ENCODE data around the gene C1QTNF1. TPM values are rescaled to one million over a fixed set of nuclear protein-coding genes. Genes with fewer than 3 reads are reported as not detected.

C1QTNF1 gene
- polyA plus RNA-seq, 1 donor (not counting 4 experiments of a cell fraction or from before 2014, with no cell fraction given) = 6.6 TPM

DNA sequence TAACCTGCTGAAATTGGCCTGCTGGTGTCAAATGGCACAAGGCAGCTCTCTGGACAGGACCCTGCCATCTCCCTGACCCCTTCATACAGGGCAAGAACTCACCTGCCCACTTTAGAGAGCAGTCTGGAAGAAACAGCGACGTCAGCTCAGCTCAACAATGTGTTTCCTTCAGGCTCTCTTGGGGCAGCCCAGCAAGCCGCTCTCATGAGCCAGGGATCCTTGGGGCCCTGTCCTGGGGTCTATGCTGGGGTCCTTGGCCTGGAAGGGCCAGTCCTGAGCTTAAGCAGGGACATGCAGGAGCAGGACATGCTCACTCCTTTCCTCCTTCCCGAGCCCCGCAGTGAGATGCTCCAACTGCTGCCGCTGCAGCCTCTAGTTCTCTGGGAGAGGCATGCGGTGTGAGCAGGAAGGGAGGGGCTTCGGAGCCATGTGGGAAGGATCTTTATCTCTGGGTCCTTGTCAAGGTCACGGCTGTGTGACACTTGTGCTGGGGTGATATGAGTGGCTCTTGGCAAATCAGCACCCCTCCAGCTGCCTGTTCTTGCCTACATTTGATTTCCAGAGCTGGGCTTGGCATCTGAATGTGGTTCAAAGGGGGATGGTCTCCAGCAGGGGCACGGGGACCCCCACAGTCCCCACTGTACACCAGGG, 3.4 kb downstream of the C1QTNF1 start:
- H3K36me3 ChIP-seq (ENCODE audit: control insufficient read depth in 2 of 2, extremely low read depth in 1 of 2, insufficient read depth in 2 of 2, low read length in 2 of 2) = no peaks in the 10 kb centered on the region
- H4K20me1 ChIP-seq (ENCODE audit: control insufficient read depth, extremely low read depth, insufficient read depth, low read length) = no peaks in the 10 kb centered on the region
- peaks cover 48% of the 10 kb centered on the region for H3K4me1 ChIP-seq (ENCODE audit: control insufficient read depth, extremely low read depth, insufficient read depth, low read length)
- H2AFZ ChIP-seq (ENCODE audit: control insufficient read depth, low read length) = peak overlapping the region; percentile 53
- peak overlapping the region; percentile 65 for H3K9ac ChIP-seq (ENCODE audit: control insufficient read depth, extremely low read depth, insufficient read depth, low read length)
- H3K27ac ChIP-seq (ENCODE audit: control insufficient read depth, insufficient read depth, low read length) = peak overlapping the region; percentile 87
- no peaks in the 10 kb centered on the region for H3K9me1 ChIP-seq (ENCODE audit: control insufficient read depth, extremely low read depth, insufficient read depth, low read length)
- no peak for FAIRE-seq
- peak overlapping the region; percentile 83 for H3K4me2 ChIP-seq (ENCODE audit: control insufficient read depth, extremely low read depth, insufficient read depth, low read depth, low read length)
- DNase-seq (ENCODE audit: low read depth, low spot score) = no peak
- H3K9me3 ChIP-seq (ENCODE audit: control insufficient read depth, low read depth, low read length) = no peaks in the 10 kb centered on the region
- peak overlapping the region; percentile 9 to 44 (median 36) for H3K4me3 ChIP-seq (ENCODE audit: control insufficient read depth in 2 of 3, extremely low read depth in 1 of 3, insufficient read depth in 2 of 3, low read depth in 1 of 3, low read length in 3 of 3)
- dilution Hi-C loops (cut with MboI; ENCODE audit: extremely low pct_ligation_motif_present, low sequenced_read_pairs) = loop anchor here (25.0 kb wide), 1 partner anchor 360 kb away; no protein-coding TSS in a partner anchor
- no peak for TF ChIP-seq EZH2 (IDR thresholded peaks at IDR 0.05; ENCODE audit: low read length)
- TF ChIP-seq, protein P1, sequence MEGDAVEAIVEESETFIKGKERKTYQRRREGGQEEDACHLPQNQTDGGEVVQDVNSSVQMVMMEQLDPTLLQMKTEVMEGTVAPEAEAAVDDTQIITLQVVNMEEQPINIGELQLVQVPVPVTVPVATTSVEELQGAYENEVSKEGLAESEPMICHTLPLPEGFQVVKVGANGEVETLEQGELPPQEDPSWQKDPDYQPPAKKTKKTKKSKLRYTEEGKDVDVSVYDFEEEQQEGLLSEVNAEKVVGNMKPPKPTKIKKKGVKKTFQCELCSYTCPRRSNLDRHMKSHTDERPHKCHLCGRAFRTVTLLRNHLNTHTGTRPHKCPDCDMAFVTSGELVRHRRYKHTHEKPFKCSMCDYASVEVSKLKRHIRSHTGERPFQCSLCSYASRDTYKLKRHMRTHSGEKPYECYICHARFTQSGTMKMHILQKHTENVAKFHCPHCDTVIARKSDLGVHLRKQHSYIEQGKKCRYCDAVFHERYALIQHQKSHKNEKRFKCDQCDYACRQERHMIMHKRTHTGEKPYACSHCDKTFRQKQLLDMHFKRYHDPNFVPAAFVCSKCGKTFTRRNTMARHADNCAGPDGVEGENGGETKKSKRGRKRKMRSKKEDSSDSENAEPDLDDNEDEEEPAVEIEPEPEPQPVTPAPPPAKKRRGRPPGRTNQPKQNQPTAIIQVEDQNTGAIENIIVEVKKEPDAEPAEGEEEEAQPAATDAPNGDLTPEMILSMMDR (optimal IDR thresholded peaks at IDR 0.05 in 1 of 3, IDR thresholded peaks at IDR 0.05 in 1 of 3, conservative IDR thresholded peaks at IDR 0.05 in 1 of 3; ENCODE audit: extremely low read depth in 1 of 3, insufficient read depth in 2 of 3, low read length in 3 of 3) = no peak
- no peaks in the 10 kb centered on the region for H3K79me2 ChIP-seq (ENCODE audit: control insufficient read depth, insufficient read depth, low read length)
- peaks cover 3% of the 10 kb centered on the region for H3K27me3 ChIP-seq (ENCODE audit: control insufficient read depth, extremely low read depth, insufficient read depth, low read length)

DNA sequence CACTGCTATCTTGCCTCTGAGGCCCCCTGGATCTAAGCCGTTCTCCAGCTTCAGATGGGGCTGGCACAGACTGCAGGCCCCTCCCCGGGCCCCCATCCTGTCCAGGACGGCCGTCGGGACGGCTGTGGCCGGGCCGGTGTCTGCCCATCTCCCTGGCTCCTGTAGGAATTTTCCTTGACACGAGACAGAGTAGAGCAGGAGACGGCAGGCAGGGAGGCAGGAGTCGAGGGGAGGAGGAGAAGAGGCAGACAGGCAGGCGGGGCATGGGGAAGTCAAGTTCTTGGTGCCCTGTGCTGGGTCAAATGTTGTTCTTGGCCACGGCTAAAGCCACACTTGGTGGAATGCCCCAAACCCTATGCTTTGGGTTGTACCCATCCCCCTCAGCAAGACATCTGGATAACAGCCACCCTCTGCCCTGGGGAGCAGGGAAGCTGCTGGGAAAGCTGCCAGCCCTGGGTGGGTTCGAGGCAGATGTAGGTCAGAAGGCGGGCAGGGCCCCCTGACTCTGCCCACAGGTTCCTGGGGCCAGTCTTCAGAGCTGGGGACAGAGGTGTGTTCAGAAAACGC, 4.0 kb downstream of the C1QTNF1 start:
- no peak for FAIRE-seq
- peak overlapping the region; percentile 83 for H3K4me2 ChIP-seq (ENCODE audit: control insufficient read depth, extremely low read depth, insufficient read depth, low read depth, low read length)
- H3K9me3 ChIP-seq (ENCODE audit: control insufficient read depth, low read depth, low read length) = no peaks in the 10 kb centered on the region
- dilution Hi-C loops (cut with MboI; ENCODE audit: extremely low pct_ligation_motif_present, low sequenced_read_pairs) = loop anchor here (25.0 kb wide), 1 partner anchor 359 kb away; no protein-coding TSS in a partner anchor
- peak overlapping the region; percentile 65 for H3K9ac ChIP-seq (ENCODE audit: control insufficient read depth, extremely low read depth, insufficient read depth, low read length)
- H3K27me3 ChIP-seq (ENCODE audit: control insufficient read depth, extremely low read depth, insufficient read depth, low read length) = peaks cover 3% of the 10 kb centered on the region
- no peaks in the 10 kb centered on the region for H3K79me2 ChIP-seq (ENCODE audit: control insufficient read depth, insufficient read depth, low read length)
- TF ChIP-seq EZH2 (IDR thresholded peaks at IDR 0.05; ENCODE audit: low read length) = no peak
- TF ChIP-seq, protein P1 (optimal IDR thresholded peaks at IDR 0.05 in 1 of 3, IDR thresholded peaks at IDR 0.05 in 1 of 3, conservative IDR thresholded peaks at IDR 0.05 in 1 of 3; ENCODE audit: extremely low read depth in 1 of 3, insufficient read depth in 2 of 3, low read length in 3 of 3) = no peak
- no peak overlapping the region for H3K4me3 ChIP-seq (ENCODE audit: control insufficient read depth in 2 of 3, extremely low read depth in 1 of 3, insufficient read depth in 2 of 3, low read depth in 1 of 3, low read length in 3 of 3)
- H2AFZ ChIP-seq (ENCODE audit: control insufficient read depth, low read length) = peak overlapping the region; percentile 53
- H3K36me3 ChIP-seq (ENCODE audit: control insufficient read depth in 2 of 2, extremely low read depth in 1 of 2, insufficient read depth in 2 of 2, low read length in 2 of 2) = no peaks in the 10 kb centered on the region
- peak overlapping the region; percentile 87 for H3K27ac ChIP-seq (ENCODE audit: control insufficient read depth, insufficient read depth, low read length)
- no peaks in the 10 kb centered on the region for H3K9me1 ChIP-seq (ENCODE audit: control insufficient read depth, extremely low read depth, insufficient read depth, low read length)
- no peak for DNase-seq (ENCODE audit: low read depth, low spot score)
- peaks cover 48% of the 10 kb centered on the region for H3K4me1 ChIP-seq (ENCODE audit: control insufficient read depth, extremely low read depth, insufficient read depth, low read length)
- H4K20me1 ChIP-seq (ENCODE audit: control insufficient read depth, extremely low read depth, insufficient read depth, low read length) = no peaks in the 10 kb centered on the region
